ENCODE data around the gene TUBB3. TPM values are rescaled to one million over a fixed set of nuclear protein-coding genes. Genes with fewer than 3 reads are reported as not detected.
A peak's percentile ranks its signal among the peaks of the same experiment; 100 is the strongest.

The TUBB3 gene
- total RNA-seq, 3 donors from 2014 or later (not counting 1 experiment from before 2014, with no cell fraction given) = 1.1 to 1.3 (median 1.2) TPM

DNA sequence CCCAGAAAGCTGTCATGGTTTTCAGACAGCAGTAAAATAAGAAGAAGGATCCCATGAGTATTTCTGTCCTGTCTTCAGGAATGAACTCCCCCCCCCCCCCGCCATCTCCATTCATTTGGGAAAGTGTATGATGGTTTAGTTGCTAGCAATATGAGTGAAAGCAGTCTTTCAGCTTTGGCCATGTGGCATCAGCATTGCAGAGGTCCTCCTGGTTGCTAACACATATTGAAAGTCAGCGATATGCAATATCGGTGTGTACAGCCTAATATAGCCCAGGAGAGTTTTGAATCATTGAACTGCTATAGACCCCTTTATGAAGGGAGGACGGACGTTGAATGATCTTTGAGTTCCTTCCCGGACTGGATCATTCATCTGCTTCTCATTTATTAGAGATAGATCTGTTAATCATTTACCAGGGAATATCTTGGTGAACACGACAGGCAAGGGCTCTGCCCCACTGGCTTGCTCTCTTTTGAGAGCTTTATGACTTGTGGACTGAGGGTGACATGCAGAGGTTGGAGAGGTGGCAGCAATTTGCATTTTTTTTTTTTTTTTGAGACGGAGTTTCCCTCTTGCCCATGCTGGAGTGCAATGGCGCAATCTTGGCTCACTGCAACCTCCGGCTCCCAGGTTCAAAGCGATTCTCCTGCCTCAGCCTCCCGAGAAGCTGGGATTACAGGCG, 50.7 kb downstream of the TUBB3 start:
- DNase-seq = no peak
- H3K9me3 Mint-ChIP-seq = no peaks in the 10 kb centered on the region
- H3K4me3 Mint-ChIP-seq = peak overlapping the region; percentile 98
- H3K36me3 Mint-ChIP-seq = no peaks in the 10 kb centered on the region
- intact Hi-C loops (cut with micrococcal nuclease) = no loop called here
- Histone ChIP-seq H3K4me3 (ENCODE audit: low read length) (no peak overlapping the region), H3K27me3 (ENCODE audit: control insufficient read depth, insufficient read depth, low read length) (no peaks in the 10 kb centered on the region), H3K9me3 (ENCODE audit: control insufficient read depth, insufficient read depth, low read length) (no peaks in the 10 kb centered on the region), H3K4me1 (ENCODE audit: control insufficient read depth, insufficient read depth, low read length) (peaks cover 27% of the 10 kb centered on the region), H3K27ac (ENCODE audit: low read length) (no peak overlapping the region), H3K36me3 (ENCODE audit: control insufficient read depth, insufficient read depth, low read length) (peaks cover 4% of the 10 kb centered on the region)
- ATAC-seq = no peak
- peak overlapping the region in 1 of 2 donors; percentile 95 for H3K27ac Mint-ChIP-seq
- no peaks in the 10 kb centered on the region for H3K27me3 Mint-ChIP-seq (ENCODE audit: low read depth in 2 of 2)
- TF ChIP-seq, protein P1, sequence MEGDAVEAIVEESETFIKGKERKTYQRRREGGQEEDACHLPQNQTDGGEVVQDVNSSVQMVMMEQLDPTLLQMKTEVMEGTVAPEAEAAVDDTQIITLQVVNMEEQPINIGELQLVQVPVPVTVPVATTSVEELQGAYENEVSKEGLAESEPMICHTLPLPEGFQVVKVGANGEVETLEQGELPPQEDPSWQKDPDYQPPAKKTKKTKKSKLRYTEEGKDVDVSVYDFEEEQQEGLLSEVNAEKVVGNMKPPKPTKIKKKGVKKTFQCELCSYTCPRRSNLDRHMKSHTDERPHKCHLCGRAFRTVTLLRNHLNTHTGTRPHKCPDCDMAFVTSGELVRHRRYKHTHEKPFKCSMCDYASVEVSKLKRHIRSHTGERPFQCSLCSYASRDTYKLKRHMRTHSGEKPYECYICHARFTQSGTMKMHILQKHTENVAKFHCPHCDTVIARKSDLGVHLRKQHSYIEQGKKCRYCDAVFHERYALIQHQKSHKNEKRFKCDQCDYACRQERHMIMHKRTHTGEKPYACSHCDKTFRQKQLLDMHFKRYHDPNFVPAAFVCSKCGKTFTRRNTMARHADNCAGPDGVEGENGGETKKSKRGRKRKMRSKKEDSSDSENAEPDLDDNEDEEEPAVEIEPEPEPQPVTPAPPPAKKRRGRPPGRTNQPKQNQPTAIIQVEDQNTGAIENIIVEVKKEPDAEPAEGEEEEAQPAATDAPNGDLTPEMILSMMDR (IDR thresholded peaks at IDR 0.05) = no peak
- peaks cover 10 to 22% of the 10 kb centered on the region in 2 donors for H3K4me1 Mint-ChIP-seq
- 90% methylated on average over 12 of the region's 13 CpGs for WGBS (ENCODE audit: insufficient coverage)

DNA sequence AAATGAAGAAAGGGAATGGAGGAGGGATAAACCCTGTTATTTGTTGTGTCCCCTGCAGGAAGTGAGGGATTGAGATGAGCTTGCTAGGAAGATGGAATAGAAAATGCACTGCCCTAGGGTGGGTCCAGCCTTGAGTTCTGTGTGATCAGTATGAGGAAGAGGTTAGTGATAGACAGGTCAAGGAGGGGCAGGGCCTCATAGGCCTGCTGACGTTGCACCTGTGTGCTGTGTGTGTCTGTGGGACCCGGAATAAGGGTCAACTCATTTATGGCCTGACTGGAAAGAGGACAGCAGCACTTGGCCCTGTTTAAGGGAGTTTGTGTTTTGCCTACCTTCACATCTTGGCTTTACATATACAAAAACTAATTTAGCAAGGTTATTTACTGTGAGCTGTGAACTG, 51.7 kb downstream of the TUBB3 start:
- Histone ChIP-seq H3K27me3 (ENCODE audit: control insufficient read depth, insufficient read depth, low read length) (no peaks in the 10 kb centered on the region), H3K4me1 (ENCODE audit: control insufficient read depth, insufficient read depth, low read length) (peaks cover 27% of the 10 kb centered on the region), H3K27ac (ENCODE audit: low read length) (no peak overlapping the region), H3K36me3 (ENCODE audit: control insufficient read depth, insufficient read depth, low read length) (peaks cover 10% of the 10 kb centered on the region), H3K4me3 (ENCODE audit: low read length) (no peak overlapping the region), H3K9me3 (ENCODE audit: control insufficient read depth, insufficient read depth, low read length) (no peaks in the 10 kb centered on the region)
- TF ChIP-seq, protein P1 (IDR thresholded peaks at IDR 0.05) = no peak
- H3K27me3 Mint-ChIP-seq (ENCODE audit: low read depth in 2 of 2) = no peaks in the 10 kb centered on the region
- no peak for ATAC-seq
- no peak for DNase-seq
- H3K36me3 Mint-ChIP-seq = no peaks in the 10 kb centered on the region
- no peaks in the 10 kb centered on the region for H3K9me3 Mint-ChIP-seq
- WGBS (ENCODE audit: insufficient coverage) = 96% methylated on average over 2 of the region's 2 CpGs
- H3K4me3 Mint-ChIP-seq = no peak overlapping the region
- H3K27ac Mint-ChIP-seq = no peak overlapping the region
- intact Hi-C loops (cut with micrococcal nuclease) = no loop called here
- H3K4me1 Mint-ChIP-seq = peaks cover 14 to 22% of the 10 kb centered on the region in 2 donors

DNA sequence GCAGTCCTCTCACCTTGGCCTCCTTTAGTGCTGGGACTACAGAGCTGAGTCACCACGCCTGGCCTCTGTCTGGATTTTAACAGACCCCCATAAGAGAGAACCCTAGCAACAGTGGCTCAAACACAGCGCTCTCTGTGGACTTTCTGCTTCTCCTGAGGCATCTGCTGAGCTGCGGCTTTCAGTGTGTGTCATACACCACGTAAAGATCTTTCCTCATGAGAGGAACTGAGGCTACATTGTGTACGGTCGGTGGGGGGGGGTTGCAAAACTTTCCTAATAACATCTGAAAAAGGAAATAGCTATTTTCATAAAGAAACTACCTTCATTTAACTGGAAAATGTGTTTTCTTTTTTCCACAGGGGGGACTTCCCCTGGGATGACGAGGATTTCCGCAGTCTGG, 58.3 kb downstream of the TUBB3 start:
- Mint-ChIP-seq H3K4me1 (peaks cover 0 to 4% of the 10 kb centered on the region in 2 donors), H3K4me3 (no peak overlapping the region), H3K27ac (no peak overlapping the region), H3K9me3 (no peaks in the 10 kb centered on the region), H3K27me3 (ENCODE audit: low read depth in 2 of 2) (no peaks in the 10 kb centered on the region), H3K36me3 (peaks cover 10% of the 10 kb centered on the region)
- 97% methylated on average over 6 of the region's 8 CpGs for WGBS (ENCODE audit: insufficient coverage)
- H3K36me3 ChIP-seq (ENCODE audit: control insufficient read depth, insufficient read depth, low read length) = peaks cover 55% of the 10 kb centered on the region
- DNase-seq (no peak), ATAC-seq (no peak)
- no peak overlapping the region for H3K27ac ChIP-seq (ENCODE audit: low read length)
- intact Hi-C loops (cut with micrococcal nuclease) = no loop called here
- TF ChIP-seq, protein P1 (IDR thresholded peaks at IDR 0.05) = no peak
- H3K9me3 ChIP-seq (ENCODE audit: control insufficient read depth, insufficient read depth, low read length) = no peaks in the 10 kb centered on the region
- H3K4me1 ChIP-seq (ENCODE audit: control insufficient read depth, insufficient read depth, low read length) = no peaks in the 10 kb centered on the region
- H3K27me3 ChIP-seq (ENCODE audit: control insufficient read depth, insufficient read depth, low read length) = no peaks in the 10 kb centered on the region
- no peak overlapping the region for H3K4me3 ChIP-seq (ENCODE audit: low read length)

DNA sequence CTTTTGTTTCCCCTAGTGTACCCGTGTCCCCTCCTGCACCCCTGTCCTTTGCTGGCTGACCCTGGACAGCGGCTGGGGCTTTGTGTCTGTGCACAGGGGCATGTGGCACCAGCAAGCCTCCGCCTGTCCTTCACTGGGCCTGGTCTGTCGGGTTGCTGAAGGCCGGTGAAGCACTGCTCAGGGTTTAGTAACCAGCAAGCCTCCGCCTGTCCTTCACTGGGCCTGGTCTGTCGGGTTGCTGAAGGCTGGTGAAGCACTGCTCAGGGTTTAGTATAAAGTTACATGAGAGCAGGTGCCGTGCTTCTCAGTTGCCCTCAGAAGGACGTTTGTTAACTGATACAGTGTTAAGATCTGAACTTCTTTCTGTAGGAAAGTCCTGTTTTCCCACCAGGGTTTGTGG, 59.2 kb downstream of the TUBB3 start:
- Mint-ChIP-seq H3K4me1 (peaks cover 0 to 4% of the 10 kb centered on the region in 2 donors), H3K36me3 (peaks cover 16% of the 10 kb centered on the region), H3K4me3 (no peak overlapping the region), H3K9me3 (no peaks in the 10 kb centered on the region), H3K27ac (no peak overlapping the region), H3K27me3 (ENCODE audit: low read depth in 2 of 2) (no peaks in the 10 kb centered on the region)
- no peaks in the 10 kb centered on the region for H3K27me3 ChIP-seq (ENCODE audit: control insufficient read depth, insufficient read depth, low read length)
- ATAC-seq = no peak
- H3K4me1 ChIP-seq (ENCODE audit: control insufficient read depth, insufficient read depth, low read length) = no peaks in the 10 kb centered on the region
- TF ChIP-seq, protein P1 (IDR thresholded peaks at IDR 0.05) = no peak
- peaks cover 58% of the 10 kb centered on the region for H3K36me3 ChIP-seq (ENCODE audit: control insufficient read depth, insufficient read depth, low read length)
- no peak for DNase-seq
- intact Hi-C loops (cut with micrococcal nuclease) = no loop called here
- 94% methylated on average over 9 of the region's 9 CpGs for WGBS (ENCODE audit: insufficient coverage)
- H3K9me3 ChIP-seq (ENCODE audit: control insufficient read depth, insufficient read depth, low read length) = no peaks in the 10 kb centered on the region
- no peak overlapping the region for H3K27ac ChIP-seq (ENCODE audit: low read length)
- no peak overlapping the region for H3K4me3 ChIP-seq (ENCODE audit: low read length)

Data from natural killer cell (primary cell).